ENCODE results near the gene USP53. TPM values are rescaled to one million over a fixed set of nuclear protein-coding genes. Genes with fewer than 3 reads are reported as not detected.
A peak's percentile ranks its signal among the peaks of the same experiment; 100 is the strongest.

Gene USP53
- total RNA-seq, 1 donor = 148 TPM

GRCh38 chr4:119307606-119308005, 95.1 kb downstream of the USP53 start:
- no peak for TF ChIP-seq CTCF (IDR thresholded peaks at IDR 0.05; ENCODE audit: insufficient read depth, low read depth, low read length)
- no peak overlapping the region for H3K4me3 ChIP-seq (ENCODE audit: low read depth, low read length)
- no peak for DNase-seq (ENCODE audit: low read depth)

- no peak for TF ChIP-seq CTCF (IDR thresholded peaks at IDR 0.05; ENCODE audit: insufficient read depth, low read depth, low read length)
- DNase-seq (ENCODE audit: low read depth) = peak; percentile 3
Measured at GRCh38 chr4:119310826-119311225, 98.3 kb downstream of the USP53 start.

GRCh38 chr4:119313237-119313636, 100.7 kb downstream of the USP53 start:
- no peak for TF ChIP-seq CTCF (IDR thresholded peaks at IDR 0.05; ENCODE audit: insufficient read depth, low read depth, low read length)
- H3K4me3 ChIP-seq (ENCODE audit: low read depth, low read length) = no peak overlapping the region
- peak; percentile 5 for DNase-seq (ENCODE audit: low read depth)

More at GRCh38 chr4:119310826-119311225, 98.3 kb downstream of the USP53 start:
- H3K4me3 ChIP-seq (ENCODE audit: low read depth, low read length) = no peak overlapping the region

- TF ChIP-seq CTCF (IDR thresholded peaks at IDR 0.05; ENCODE audit: insufficient read depth, low read depth, low read length) = peak; percentile 60
Measured at GRCh38 chr4:119314356-119314755, 101.8 kb downstream of the USP53 start.

GRCh38 chr4:119315036-119315435, 102.5 kb downstream of the USP53 start:
- DNase-seq (ENCODE audit: low read depth) = no peak
- H3K4me3 ChIP-seq (ENCODE audit: low read depth, low read length) = no peak overlapping the region
- TF ChIP-seq CTCF (IDR thresholded peaks at IDR 0.05; ENCODE audit: insufficient read depth, low read depth, low read length) = no peak

More at GRCh38 chr4:119314356-119314755, 101.8 kb downstream of the USP53 start:
- H3K4me3 ChIP-seq (ENCODE audit: low read depth, low read length) = no peak overlapping the region
- peak; percentile 57 for DNase-seq (ENCODE audit: low read depth)

- no peak overlapping the region for H3K4me3 ChIP-seq (ENCODE audit: low read depth, low read length)
- no peak for DNase-seq (ENCODE audit: low read depth)
- no peak for TF ChIP-seq CTCF (IDR thresholded peaks at IDR 0.05; ENCODE audit: insufficient read depth, low read depth, low read length)
Measured at GRCh38 chr4:119317990-119318389, 105.5 kb downstream of the USP53 start.
